HG03520 (cell line): ENCODE measurements around the gene THSD1.
"Not testable (repeated sequence)": the region's sequence is repeated elsewhere in the genome, so short reads cannot be mapped to it uniquely, and the experiment has no call there.

ENCODE experiments used
- ATAC-seq: cut with Tn5 transposase; IDR thresholded peaks from one replicate; pipeline ENCODE4 v1.9.1; 2021; ENCODE audit warnings: mild to moderate bottlenecking, moderate library complexity; ENCODE audit not compliant: unreplicated experiment

THSD1 gene

GRCh38 chr13:52408071-52408658 is 2.2 kb upstream of the THSD1 start:
- ATAC-seq = not testable (repeated sequence)

DNA sequence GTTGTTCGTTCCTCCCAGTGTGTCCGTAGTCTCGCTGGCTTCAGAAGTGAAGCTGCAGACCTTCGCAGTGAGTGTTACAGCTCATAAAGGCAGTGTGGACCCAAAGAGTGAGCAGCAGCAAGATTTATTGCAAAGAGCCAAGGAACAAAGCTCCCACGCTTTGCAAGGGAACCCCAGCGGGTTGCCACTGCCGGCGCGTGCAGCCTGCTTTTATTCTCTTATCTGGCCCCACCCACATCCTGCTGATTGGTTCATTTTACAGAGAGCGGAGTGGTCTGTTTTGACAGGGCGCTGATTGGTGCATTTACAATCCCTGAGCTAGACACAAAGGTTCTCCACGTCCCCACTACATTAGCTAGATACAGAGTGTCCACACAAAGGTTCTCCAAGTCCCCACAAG is 1.5 kb upstream of the THSD1 start:
- not testable (repeated sequence) for ATAC-seq

GRCh38 chr13:52406629-52407028 is 657 bp upstream of the THSD1 start:
- no peak for ATAC-seq

DNA sequence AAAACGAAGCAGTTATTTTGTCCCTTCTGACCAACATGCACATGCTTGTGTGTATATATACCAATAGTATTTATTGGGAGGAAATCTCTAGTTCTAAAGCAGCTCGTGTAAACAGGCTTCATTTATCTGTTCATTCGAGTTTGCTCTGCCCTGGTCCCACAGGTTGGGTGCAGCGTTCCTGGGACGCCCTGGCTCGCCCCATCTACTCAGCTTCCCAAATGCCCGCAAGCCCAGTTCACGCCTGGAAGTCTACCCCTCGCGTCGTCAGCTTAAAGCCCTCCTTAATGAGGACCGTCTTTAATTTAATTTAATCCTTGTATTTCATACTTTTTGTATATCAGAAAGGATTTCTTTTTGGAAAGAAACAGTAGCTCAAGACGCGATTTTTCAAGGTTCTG is 604 bp downstream of the THSD1 start:
- no peak for ATAC-seq

GRCh38 chr13:52399708-52400107 is 6.3 kb downstream of the THSD1 start:
- no peak for ATAC-seq

DNA sequence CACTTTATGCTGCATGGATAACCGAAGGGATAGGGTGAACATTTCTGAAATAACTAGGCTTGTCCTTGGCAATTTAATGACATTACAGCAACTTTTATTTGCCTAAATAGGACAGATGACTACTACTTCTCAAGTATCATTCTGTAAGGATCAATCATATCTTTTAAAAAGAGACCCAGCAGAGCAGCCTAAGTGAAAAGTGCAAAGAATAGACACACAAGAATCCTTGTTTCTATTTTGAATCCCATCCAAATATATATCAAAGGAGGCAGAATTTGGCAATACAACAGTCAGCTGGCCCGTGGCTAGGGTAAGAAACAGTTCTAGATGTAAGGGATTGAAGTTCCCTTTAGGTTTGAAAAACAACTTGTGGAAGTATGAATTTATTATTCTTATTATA is 6.9 kb downstream of the THSD1 start:
- no peak for ATAC-seq

DNA sequence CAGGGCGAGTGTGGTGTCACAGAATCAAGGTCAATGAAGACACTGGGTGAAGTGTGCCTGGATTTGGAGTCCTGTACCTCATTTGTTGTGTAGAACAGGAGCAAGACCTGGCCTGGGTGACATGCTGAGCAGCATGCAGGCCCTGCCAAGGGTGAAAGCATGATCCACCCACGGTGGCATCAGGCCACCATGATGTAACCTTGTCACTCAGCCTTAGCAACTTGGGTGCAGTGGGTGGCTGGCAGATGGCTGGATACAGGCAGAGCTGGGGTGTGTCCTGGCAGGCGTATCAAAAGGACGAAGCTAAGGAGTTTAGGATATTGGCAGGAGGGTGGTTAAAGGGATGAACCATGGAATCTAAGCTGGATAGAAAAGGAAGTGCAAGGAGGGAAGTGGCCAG is 10.3 kb downstream of the THSD1 start:
- ATAC-seq = no peak

GRCh38 chr13:52394586-52394985 is 11.4 kb downstream of the THSD1 start:
- ATAC-seq = no peak

DNA sequence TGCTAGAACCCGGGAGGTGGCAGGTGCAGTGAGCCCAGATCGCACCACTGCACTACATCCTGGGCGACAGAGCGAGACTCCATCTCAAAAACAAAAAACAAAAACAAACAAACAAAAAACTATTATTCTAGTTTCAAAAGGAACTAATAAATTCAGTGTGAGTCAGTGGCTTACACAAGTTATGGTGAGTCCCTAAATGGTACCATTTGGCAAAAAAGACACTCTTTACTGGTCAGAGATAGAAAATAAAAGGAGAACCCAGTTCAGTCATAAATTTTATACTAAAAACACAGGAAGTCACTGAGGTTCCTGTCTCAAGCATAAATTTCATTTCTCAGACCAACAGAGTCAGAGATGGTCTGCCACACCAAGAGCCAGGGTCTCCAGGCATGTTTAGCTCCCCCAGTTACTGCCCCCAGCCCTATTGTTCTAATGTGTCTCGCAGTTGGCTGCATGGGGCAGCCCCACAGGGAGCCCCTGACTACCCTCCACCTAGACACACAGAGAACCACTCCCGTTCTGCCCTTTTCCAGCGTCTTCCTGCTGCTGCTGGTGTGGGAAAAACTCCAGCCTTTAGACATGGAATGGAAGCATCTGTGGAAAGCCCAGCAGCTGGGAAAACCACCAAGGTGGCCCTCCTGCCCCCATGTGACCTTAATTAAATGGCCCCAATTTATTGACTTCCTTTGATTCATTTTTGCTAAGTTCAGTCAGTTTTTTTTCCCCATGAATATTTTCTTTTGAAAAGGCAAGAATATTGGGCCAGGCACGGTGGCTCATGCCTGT is 12.2 kb downstream of the THSD1 start:
- ATAC-seq = no peak

DNA sequence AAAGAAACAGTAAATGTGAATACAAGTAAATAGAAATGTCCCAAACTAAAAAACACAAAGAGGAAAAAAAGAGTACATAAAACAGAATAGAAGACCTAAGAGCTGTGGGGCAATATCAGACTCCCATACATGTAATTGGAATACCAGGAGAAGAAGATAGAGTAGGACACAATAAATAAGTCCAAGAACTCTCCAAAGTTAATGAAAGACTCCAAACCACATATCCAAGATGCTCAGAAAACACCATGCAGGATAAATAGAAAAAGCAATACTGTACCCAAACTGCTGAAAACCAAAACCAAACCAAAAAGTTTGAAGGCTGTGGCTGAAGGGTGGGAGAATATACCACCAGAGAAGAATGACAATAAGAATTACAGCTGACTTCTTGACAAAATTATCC is 18.3 kb downstream of the THSD1 start:
- no peak for ATAC-seq

DNA sequence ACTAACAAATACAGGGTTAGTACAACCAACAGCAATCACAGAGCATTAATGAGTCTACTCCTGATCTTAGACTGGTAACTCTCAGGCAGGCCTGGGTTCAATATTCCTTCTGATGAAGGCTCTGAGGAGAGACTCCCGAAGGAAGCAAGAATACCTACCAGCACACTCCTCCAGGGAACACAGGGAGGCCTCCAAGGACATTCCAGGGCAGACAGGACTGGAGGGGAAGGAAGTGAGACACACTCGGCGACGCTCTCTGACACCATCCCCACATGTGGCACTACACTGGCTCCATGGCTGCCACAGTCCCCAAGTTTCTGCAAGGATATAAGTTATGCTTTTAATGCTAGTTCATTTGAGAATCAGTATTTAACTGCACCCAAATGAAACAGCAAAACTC is 20.1 kb downstream of the THSD1 start:
- ATAC-seq = no peak

- no peak for ATAC-seq
These were observed 22.6 kb downstream of the THSD1 start for GRCh38 chr13:52383366-52383765.

GRCh38 chr13:52378312-52378711 is 27.7 kb downstream of the THSD1 start:
- ATAC-seq = no peak

GRCh38 chr13:52377898-52378297 is 28.1 kb downstream of the THSD1 start:
- ATAC-seq = no peak

- no peak for ATAC-seq
These were observed 31.0 kb downstream of the THSD1 start for GRCh38 chr13:52374873-52375411.

DNA sequence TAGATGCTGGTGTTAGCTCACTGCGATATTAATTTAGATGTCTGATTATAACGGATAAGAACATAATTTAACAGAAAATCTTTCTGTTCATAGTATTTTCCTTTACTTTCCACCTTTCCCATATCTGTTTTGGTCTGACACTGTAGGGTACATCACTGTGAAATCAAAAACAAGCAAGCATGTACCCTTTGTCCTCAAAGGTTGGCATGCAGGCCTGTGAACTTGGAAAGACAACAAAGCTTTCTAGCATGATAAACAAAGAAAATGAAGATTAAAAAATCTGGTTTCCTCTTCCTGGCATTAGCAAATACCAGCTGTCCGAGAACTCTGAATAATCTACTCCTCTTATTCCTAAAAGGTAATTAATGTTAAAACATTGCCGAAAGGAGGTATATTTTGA is 31.6 kb downstream of the THSD1 start:
- no peak for ATAC-seq

DNA sequence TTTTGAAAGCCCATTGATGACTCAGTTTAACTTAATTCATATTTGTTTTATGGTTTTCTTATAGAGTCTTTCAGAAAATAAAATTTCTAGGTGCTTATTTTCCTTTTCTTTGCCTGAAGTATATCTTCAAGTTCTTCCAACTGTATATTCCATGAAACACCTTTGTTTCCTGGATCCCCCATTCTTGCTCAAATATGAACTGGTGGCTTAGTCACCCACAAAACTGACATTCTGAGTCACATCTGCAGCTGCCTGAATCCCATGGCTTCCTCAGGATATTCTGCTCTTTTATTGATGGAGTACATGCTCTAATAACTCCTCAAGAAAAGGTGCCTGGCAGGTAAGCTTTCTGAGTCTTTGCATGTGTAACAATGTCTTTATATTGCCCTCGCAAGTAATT is 32.7 kb downstream of the THSD1 start:
- ATAC-seq = not testable (repeated sequence)

DNA sequence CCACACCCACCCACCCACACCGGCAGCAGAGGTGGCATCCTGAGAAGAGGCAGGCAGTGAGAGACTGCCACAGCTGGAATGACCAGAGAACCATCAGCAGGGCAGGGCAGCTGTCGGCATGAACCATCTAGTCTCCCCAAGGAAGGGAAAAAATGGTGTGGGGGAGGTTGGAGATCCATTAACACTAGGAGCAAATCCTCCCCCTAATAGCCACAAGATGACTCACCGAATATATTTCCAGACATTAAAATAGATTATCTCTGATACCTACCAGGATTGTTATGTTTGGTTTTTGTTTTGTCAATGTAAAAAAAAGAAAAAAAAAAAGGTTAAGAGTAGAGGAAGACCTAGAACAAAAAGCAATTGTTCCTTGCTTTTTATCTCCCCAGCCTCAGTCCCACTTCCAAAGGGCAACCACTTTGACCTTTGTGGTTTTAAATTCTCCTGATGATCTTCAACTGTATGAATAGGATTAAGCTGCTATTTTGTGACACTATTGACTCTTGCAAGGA is 34.2 kb downstream of the THSD1 start:
- no peak for ATAC-seq

GRCh38 chr13:52366291-52366690 is 39.7 kb downstream of the THSD1 start:
- no peak for ATAC-seq

- not testable (repeated sequence) for ATAC-seq
These were observed 43.6 kb downstream of the THSD1 start for GRCh38 chr13:52362169-52362887.

GRCh38 chr13:52361225-52361624 is 44.7 kb downstream of the THSD1 start:
- no peak for ATAC-seq

DNA sequence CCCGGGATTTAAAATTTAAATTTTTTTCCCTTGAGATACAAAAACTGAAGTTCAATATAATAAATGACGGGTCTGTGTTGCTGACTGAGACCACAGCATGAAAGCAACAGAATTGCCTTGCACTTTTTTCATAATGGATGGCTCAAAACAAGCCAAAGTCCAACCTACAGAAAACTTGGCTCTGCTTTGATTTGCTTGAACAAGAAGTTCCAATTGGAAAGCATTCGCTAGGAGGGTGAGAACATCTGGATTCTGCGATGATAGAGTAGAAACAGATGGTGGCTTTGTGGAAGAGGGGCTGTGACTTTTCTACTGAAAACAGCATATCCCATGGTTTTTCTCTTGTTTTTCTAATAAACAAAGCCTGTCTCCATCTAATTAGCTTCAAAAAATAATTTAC is 46.4 kb downstream of the THSD1 start:
- no peak for ATAC-seq
